ENCODE results near the gene AP1S3.
"Not testable (repeated sequence)": the region's sequence is repeated elsewhere in the genome, so short reads cannot be mapped to it uniquely, and the experiment has no call there.

AP1S3 gene

DNA sequence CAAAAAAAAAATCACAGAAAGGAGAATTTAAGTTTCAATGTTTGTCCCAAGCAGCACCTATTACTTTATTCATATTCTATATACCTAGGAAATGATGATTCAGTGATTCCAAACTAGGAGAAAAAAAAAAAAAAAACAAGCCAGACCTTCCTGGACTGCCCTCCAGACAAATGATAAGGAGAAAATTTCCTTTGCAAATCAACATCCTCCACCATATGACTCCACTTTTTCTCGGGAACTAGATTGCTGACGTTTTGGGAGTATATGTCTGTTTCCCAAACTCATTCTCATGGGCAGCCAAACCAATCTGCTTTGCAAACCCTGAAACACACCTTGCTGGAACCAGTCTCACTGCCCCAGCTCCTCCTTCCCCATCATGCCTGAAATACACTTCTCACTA, 16.8 kb downstream of the AP1S3 start:
- DNase-seq (ENCODE audit: low read depth) = no peak
- no peak overlapping the region for H3K4me3 ChIP-seq (ENCODE audit: low read depth, low read length)
- TF ChIP-seq CTCF (conservative IDR thresholded peaks at IDR 0.05; ENCODE audit: low read depth, low read length) = no peak

- TF ChIP-seq CTCF (conservative IDR thresholded peaks at IDR 0.05; ENCODE audit: low read depth, low read length) = no peak
- H3K4me3 ChIP-seq (ENCODE audit: low read depth, low read length) = no peak overlapping the region
- DNase-seq (ENCODE audit: low read depth) = no peak
These were observed 17.5 kb downstream of the AP1S3 start for GRCh38 chr2:223819891-223820290.

GRCh38 chr2:223815884-223816570, 21.4 kb downstream of the AP1S3 start:
- peak; percentile 30 for DNase-seq (ENCODE audit: low read depth)
- H3K4me3 ChIP-seq (ENCODE audit: low read depth, low read length) = no peak overlapping the region
- TF ChIP-seq CTCF (conservative IDR thresholded peaks at IDR 0.05; ENCODE audit: low read depth, low read length) = no peak

DNA sequence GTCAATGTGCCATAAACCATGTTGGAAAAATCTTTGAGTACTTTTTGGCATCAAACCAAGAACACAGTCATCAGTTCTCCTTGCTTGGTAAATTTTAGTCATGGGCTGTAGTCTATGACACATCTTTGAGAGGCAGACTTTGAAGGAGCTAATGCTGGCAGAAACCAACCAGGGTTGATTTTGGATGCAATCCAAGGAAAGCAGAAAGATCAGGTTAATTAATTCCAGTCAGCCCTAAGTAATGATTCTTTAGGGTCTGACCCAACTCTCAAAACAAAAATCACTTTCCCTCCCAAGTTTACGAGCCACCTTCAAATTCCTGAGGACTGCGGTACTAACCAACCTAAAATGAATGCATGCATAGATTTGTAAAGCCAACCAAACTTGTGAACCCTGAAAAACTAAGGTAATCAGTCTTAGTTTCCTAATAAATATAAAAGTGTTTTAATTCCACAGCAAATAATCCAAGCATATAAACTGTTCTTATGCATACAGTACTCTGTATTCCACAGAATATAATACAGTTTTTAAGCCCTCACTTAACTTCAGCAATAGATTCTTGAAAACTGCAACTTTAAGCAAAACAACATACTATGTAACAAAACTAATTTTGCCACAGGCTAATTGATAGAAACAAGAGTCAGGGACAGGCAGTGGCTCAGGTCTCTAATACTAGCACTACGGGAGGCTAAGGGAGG, 22.0 kb downstream of the AP1S3 start:
- DNase-seq (ENCODE audit: low read depth) = peak; percentile 86
- H3K4me3 ChIP-seq (ENCODE audit: low read depth, low read length) = no peak overlapping the region

DNA sequence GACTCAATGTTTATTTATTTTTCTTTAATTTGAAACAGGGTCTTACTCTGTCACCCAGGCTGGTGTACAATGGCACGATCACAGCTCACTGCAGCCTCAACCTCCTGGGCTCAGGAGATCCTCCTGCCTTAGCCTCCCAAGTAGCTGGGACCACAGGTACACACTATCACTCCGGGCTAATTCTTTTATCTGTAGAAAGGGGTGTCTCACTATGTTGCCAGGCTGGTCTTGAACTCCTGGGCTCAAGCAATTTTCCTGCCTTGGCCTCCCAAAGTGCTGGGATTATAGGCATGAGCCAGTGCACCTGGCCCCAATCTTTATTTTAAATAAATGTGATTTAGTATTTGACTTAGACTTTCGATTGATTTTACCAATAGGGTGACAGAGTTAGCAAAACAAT, 22.6 kb downstream of the AP1S3 start:
- not testable (repeated sequence) for H3K4me3 ChIP-seq (ENCODE audit: low read depth, low read length); DNase-seq (ENCODE audit: low read depth)

More for the DNA sequence above, 22.0 kb downstream of the AP1S3 start:
- no peak for TF ChIP-seq CTCF (conservative IDR thresholded peaks at IDR 0.05; ENCODE audit: low read depth, low read length)

DNA sequence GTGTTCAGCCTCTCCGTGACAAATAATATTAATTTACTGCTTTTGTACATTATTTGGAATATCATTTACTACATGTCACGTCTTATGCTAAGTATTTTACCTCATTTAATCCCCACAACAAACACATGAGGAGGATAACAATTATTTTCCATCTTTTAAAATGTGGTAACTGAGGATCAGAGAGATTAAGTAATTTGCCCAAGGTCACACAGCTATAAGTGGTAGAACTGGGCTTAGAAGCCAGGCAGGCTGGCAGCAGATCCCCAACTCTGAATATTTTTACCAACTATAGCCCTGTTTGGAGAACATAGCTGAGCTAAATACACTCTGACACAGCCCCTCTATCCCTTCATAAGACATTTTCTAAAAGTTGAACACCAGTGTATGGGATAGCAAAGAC, 24.1 kb downstream of the AP1S3 start:
- TF ChIP-seq CTCF (conservative IDR thresholded peaks at IDR 0.05; ENCODE audit: low read depth, low read length) = no peak
- DNase-seq (ENCODE audit: low read depth) = no peak
- no peak overlapping the region for H3K4me3 ChIP-seq (ENCODE audit: low read depth, low read length)

DNA sequence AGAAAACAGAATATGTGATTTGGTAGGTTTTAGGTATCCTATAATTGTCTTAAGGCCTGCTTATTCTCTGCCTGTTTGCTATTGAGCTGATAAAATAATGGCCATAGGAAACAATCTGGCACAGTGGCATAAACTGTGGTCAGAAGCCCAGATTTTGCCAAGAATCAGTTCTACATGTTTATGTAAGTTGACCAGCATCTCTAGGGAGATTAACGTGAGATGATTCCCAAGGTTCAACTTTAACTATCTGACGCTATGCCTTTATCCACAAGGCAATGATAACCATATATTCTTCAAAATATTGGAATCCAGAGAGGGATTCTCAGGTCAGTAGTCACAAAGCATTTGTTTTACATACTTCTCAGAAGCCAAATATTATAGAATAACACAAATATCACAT, 25.6 kb downstream of the AP1S3 start:
- no peak for DNase-seq (ENCODE audit: low read depth)
- no peak for TF ChIP-seq CTCF (conservative IDR thresholded peaks at IDR 0.05; ENCODE audit: low read depth, low read length)
- H3K4me3 ChIP-seq (ENCODE audit: low read depth, low read length) = no peak overlapping the region
